Nephron progenitor cell (in vitro differentiated cells): ENCODE measurements around the gene OBP2A.
"Not testable (repeated sequence)": the region's sequence is repeated elsewhere in the genome, so short reads cannot be mapped to it uniquely, and the experiment has no call there.

Experiments used
- DNase-seq: peaks from one replicate; pipeline ENCODE4 v3.0.0; 2021
- H3K27ac Mint-ChIP-seq: 2 replicates; pipeline ENCODE4 v1.8.0; 2021; ENCODE audit warnings: mild to moderate bottlenecking, moderate library complexity, mixed read lengths
- H3K27me3 Mint-ChIP-seq: 2 replicates; pipeline ENCODE4 v1.8.0; 2021; ENCODE audit warnings: mild to moderate bottlenecking, low read depth, mixed read lengths; ENCODE audit not compliant: poor library complexity
- H3K36me3 Mint-ChIP-seq: 2 replicates; pipeline ENCODE4 v1.8.0; 2021; ENCODE audit warnings: low read depth, mixed read lengths
- H3K4me1 Mint-ChIP-seq: 2 replicates; pipeline ENCODE4 v1.8.0; 2021; ENCODE audit warnings: mixed read lengths
- H3K4me3 Mint-ChIP-seq: 2 replicates; pipeline ENCODE4 v1.8.0; 2021; ENCODE audit warnings: mild to moderate bottlenecking, moderate library complexity, mixed read lengths
- H3K9me3 Mint-ChIP-seq: 2 replicates; pipeline ENCODE4 v1.8.0; 2021; ENCODE audit warnings: mild to moderate bottlenecking, moderate library complexity, mixed read lengths
- CTCF ChIP-seq: fragments of 200-600 bp; sonication (generic); IDR thresholded peaks from 2 replicates; pipeline ENCODE4 v1.5.0; 2021; ENCODE audit warnings: antibody characterized with exemption

Gene OBP2A

DNA sequence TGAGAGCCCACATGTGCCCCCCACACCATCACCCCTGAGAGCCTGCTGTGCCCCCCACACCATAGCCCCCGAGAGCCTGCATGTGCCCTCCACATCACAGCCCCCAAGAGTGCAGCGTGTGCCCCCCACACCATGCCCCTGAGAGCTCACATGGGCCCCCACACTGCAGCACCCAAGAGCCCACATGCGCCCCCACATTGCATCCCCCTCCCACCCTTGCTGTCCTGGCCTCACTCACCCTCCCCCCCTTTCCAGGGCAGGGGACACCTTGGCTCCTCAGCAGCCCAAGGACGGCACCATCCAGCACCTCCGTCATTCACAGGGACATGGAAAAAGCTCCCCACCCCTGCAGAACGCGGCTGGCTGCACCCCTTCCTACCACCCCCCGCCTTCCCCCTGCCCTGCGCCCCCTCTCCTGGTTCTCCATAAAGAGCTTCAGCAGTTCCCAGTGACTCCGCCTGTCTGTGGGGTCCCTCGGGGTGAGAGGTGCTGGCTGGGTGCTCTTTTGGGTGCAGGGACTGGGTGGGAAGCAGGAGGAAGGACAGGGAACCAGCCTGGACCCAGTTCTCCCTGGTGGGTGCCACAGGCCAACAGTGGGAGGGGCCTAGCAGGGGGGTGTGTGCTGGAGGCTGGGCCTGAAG, 19.7 kb upstream of the OBP2A start:
- Mint-ChIP-seq H3K9me3 (peaks cover 13% of the 10 kb centered on the region), H3K27ac (no peak overlapping the region)

DNA sequence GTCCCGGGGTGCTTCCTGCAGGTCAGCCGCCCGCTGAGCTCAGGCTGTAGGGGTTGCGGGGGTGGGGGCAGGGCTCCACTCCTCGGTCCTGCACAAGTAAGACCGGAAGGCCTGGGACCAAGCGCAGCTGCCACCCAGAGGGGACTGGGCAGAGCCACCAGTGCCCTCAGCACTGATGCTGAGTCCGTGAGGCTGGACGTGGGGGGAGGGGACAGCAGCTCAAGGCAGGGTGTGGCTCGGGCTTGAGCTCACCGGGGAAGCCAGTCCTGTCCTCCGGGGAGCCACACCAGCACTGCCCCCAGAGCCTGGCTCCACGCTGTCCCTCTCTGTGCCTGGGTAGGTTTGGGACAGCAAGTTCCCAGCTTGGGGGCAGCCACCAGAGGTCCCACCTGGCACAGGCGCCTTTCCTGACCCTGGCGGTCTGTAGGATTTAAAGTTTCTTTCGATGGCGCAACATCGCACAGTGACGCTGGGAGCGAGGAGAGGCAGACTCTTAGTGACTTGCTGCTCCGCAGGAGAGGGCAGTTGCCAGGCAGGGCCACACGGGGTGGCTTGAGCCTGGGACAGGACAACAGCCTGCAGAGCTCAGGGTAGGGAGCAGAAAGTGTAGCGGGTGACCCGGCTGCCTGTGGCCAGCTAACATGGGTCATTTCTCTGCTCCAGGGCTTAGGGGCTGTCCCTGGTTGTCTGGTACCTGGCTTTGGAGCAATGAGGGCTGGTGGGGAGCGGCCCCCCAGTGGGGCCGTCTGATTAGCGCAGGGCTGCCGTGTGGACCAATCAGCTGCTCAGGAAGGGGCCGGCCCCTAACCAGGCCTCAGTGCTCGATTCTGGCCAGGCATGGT, 19.0 kb upstream of the OBP2A start:
- TF ChIP-seq CTCF: no peak
- Mint-ChIP-seq H3K4me1 (peaks cover 32% of the 10 kb centered on the region), H3K27me3 (peaks cover 16% of the 10 kb centered on the region), H3K9me3 (peaks cover 13% of the 10 kb centered on the region), H3K36me3 (no peaks in the 10 kb centered on the region), H3K27ac (no peak overlapping the region), H3K4me3 (no peak overlapping the region)
- DNase-seq: no peak

More for the DNA sequence above, 19.7 kb upstream of the OBP2A start:
- H3K4me1 Mint-ChIP-seq: peaks cover 32% of the 10 kb centered on the region
- H3K27me3 Mint-ChIP-seq: peaks cover 15% of the 10 kb centered on the region
- no peak overlapping the region for H3K4me3 Mint-ChIP-seq
- no peak for DNase-seq
- no peaks in the 10 kb centered on the region for H3K36me3 Mint-ChIP-seq
- TF ChIP-seq CTCF: no peak

GRCh38 chr9:135528842-135529435, 17.0 kb upstream of the OBP2A start:
- peaks cover 14% of the 10 kb centered on the region for H3K4me1 Mint-ChIP-seq
- H3K27me3 Mint-ChIP-seq: peaks cover 16% of the 10 kb centered on the region
- not testable (repeated sequence) for H3K4me3 Mint-ChIP-seq, H3K27ac Mint-ChIP-seq, H3K36me3 Mint-ChIP-seq, DNase-seq
- H3K9me3 Mint-ChIP-seq: peaks cover 13% of the 10 kb centered on the region

DNA sequence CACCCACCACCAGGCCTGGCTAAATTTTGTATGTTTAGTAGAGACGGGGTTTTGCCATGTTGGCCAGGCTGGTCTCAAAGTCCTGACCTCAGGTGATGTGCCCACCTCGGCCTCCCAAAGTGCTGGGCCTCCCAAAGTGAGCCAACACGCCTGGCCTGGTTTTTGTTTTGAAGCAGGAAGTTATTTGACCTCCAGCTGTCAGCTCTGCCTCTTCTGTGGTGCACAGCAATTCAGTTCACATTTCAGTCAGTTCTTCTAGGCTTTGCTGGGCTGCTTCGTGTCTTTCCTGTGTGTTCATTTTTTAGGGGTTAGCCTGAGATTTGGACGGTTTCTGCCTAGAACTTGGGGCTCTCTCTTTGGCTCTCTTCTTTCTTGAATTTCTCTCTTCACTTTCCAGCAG, 15.8 kb upstream of the OBP2A start:
- peaks cover 22% of the 10 kb centered on the region for H3K27me3 Mint-ChIP-seq
- no peak overlapping the region for H3K4me3 Mint-ChIP-seq
- H3K36me3 Mint-ChIP-seq: no peaks in the 10 kb centered on the region
- no peak overlapping the region for H3K27ac Mint-ChIP-seq
- TF ChIP-seq CTCF: no peak
- H3K4me1 Mint-ChIP-seq: peaks cover 15% of the 10 kb centered on the region
- no peak for DNase-seq
- peaks cover 13% of the 10 kb centered on the region for H3K9me3 Mint-ChIP-seq

DNA sequence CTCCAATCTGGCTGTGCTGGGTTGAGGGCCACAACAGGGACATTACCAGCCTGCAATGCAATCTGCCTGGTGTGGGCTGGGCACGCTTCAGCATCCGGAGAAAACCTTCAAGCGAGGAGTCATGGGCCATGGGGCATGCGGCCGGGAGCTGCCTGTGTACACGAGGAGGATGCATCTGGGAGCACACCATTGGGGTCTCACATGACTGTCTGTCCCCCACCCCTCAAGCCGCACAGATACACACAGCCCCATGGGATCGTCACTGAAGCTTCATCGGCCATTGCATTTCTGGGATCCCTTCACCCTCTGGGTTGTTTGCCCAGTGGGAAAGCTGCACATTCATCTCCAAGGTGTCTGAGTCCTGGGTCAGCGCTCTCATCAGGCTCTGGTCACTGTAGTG, 14.8 kb upstream of the OBP2A start:
- no peak overlapping the region for H3K27ac Mint-ChIP-seq
- peaks cover 13% of the 10 kb centered on the region for H3K9me3 Mint-ChIP-seq
- no peaks in the 10 kb centered on the region for H3K36me3 Mint-ChIP-seq
- H3K27me3 Mint-ChIP-seq: peaks cover 32% of the 10 kb centered on the region
- DNase-seq: no peak
- peaks cover 11% of the 10 kb centered on the region for H3K4me1 Mint-ChIP-seq
- TF ChIP-seq CTCF: no peak
- no peak overlapping the region for H3K4me3 Mint-ChIP-seq

DNA sequence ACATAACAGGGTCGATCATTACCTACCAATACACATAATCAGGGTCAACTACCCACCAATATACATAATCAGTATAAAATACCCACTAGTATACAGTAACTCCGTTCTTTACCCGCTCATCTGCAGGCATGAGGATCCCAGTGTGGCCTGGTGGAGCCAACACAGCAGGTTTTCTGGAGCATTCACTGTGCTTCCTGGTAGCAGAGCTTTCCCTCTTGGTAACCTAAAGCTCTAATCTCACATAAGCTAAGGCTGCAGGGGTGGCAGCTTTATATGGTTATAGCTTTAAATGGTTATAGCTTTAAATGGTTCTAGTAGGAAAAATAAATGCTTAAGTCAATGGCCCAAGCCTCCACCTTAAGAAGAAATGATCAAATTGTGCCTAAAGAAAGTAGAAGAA, 12.8 kb upstream of the OBP2A start:
- Mint-ChIP-seq H3K27me3 (peaks cover 50% of the 10 kb centered on the region), H3K9me3 (peaks cover 23% of the 10 kb centered on the region), H3K36me3 (no peaks in the 10 kb centered on the region), H3K4me1 (peaks cover 11% of the 10 kb centered on the region), H3K27ac (no peak overlapping the region), H3K4me3 (no peak overlapping the region)
- no peak for DNase-seq
- no peak for TF ChIP-seq CTCF
